UCSD-AML1 (cell line): ENCODE results near the gene APOM.

Experiments
- DNase-seq: peaks from one replicate; lab custom pipeline; 2025; ENCODE audit not compliant: unreplicated experiment; lab: John Stamatoyannopoulos, UW

Gene APOM

GRCh38 chr6:31630177-31630934, 25.3 kb upstream of the APOM start:
- DNase-seq = no peak

- DNase-seq = no peak
Measured at GRCh38 chr6:31631209-31631608, 24.5 kb upstream of the APOM start.

GRCh38 chr6:31631681-31632278, 23.9 kb upstream of the APOM start:
- no peak for DNase-seq

- no peak for DNase-seq
Measured at GRCh38 chr6:31632279-31632946, 23.3 kb upstream of the APOM start.

- DNase-seq = no peak
Measured at GRCh38 chr6:31633447-31633846, 22.2 kb upstream of the APOM start.

GRCh38 chr6:31634131-31634530, 21.6 kb upstream of the APOM start:
- no peak for DNase-seq

GRCh38 chr6:31634969-31635575, 20.6 kb upstream of the APOM start:
- no peak for DNase-seq

- DNase-seq = no peak
Measured at GRCh38 chr6:31636698-31637596, 18.7 kb upstream of the APOM start.

GRCh38 chr6:31639043-31639442, 16.7 kb upstream of the APOM start:
- no peak for DNase-seq

GRCh38 chr6:31639449-31639861, 16.2 kb upstream of the APOM start:
- peak; percentile 66 for DNase-seq

GRCh38 chr6:31640612-31641011, 15.1 kb upstream of the APOM start:
- DNase-seq = no peak

- DNase-seq = no peak
Measured at GRCh38 chr6:31641370-31641769, 14.3 kb upstream of the APOM start.

GRCh38 chr6:31642798-31643570, 12.7 kb upstream of the APOM start:
- no peak for DNase-seq

- no peak for DNase-seq
Measured at GRCh38 chr6:31643818-31644454, 11.8 kb upstream of the APOM start.

- DNase-seq = no peak
Measured at GRCh38 chr6:31645325-31645724, 10.4 kb upstream of the APOM start.

- no peak for DNase-seq
Measured at GRCh38 chr6:31651602-31652191, 4.0 kb upstream of the APOM start.

GRCh38 chr6:31652925-31653724, 2.6 kb upstream of the APOM start:
- DNase-seq = no peak

- no peak for DNase-seq
Measured at GRCh38 chr6:31654574-31655348, 933 bp upstream of the APOM start.
